Neural progenitor cell (in vitro differentiated cells): ENCODE measurements around the gene PLD5. TPM values are rescaled to one million over a fixed set of nuclear protein-coding genes. Genes with fewer than 3 reads are reported as not detected.

Experiments used
- DNase-seq: peaks from one replicate; pipeline ENCODE4 v3.0.0-alpha.2; 2016; ENCODE audit warnings: low spot score
- H2AFZ ChIP-seq: fragments of 200-600 bp; sonication (generic); replicated peaks from 2 replicates; pipeline ENCODE4 v1.6.1; 2016; ENCODE audit warnings: antibody characterized with exemption
- H3F3A ChIP-seq: fragments of 200-600 bp; sonication (generic); 2 replicates; pipeline ENCODE4 v1.6.1; 2016; ENCODE audit warnings: antibody characterized with exemption, low read depth
- H3K27ac ChIP-seq: fragments of 200-600 bp; sonication (generic); 2 replicates; pipeline ENCODE4 v1.5.1; 2016; ENCODE audit warnings: mild to moderate bottlenecking
- H3K27me3 ChIP-seq: fragments of 200-600 bp; sonication (generic); 2 replicates; pipeline ENCODE4 v1.6.1; 2016; ENCODE audit warnings: mild to moderate bottlenecking, moderate library complexity
- H3K36me3 ChIP-seq: fragments of 200-600 bp; sonication (generic); 2 replicates; pipeline ENCODE4 v1.5.1; 2016
- H3K4me1 ChIP-seq: fragments of 200-600 bp; sonication (generic); 2 replicates; pipeline ENCODE4 v1.6.1; 2016; ENCODE audit warnings: mixed run types
- H3K4me2 ChIP-seq: fragments of 200-600 bp; sonication (generic); 2 replicates; pipeline ENCODE4 v1.6.1; 2016
- H3K4me3 ChIP-seq: fragments of 200-600 bp; sonication (generic); 2 replicates; pipeline ENCODE4 v1.5.1; 2016
- H3K79me2 ChIP-seq: fragments of 200-600 bp; sonication (generic); 2 replicates; pipeline ENCODE4 v1.6.1; 2016; ENCODE audit warnings: low read depth
- H3K9ac ChIP-seq: fragments of 200-600 bp; sonication (generic); 2 replicates; pipeline ENCODE4 v1.6.1; 2016
- H3K9me3 ChIP-seq: fragments of 200-600 bp; sonication (generic); 2 replicates; pipeline ENCODE4 v1.5.1; 2016; ENCODE audit warnings: low read depth
- H4K20me1 ChIP-seq: fragments of 200-600 bp; sonication (generic); 2 replicates; pipeline ENCODE4 v1.6.1; 2016; ENCODE audit warnings: low read depth
- H3K27ac Mint-ChIP-seq: 3 replicates; pipeline ENCODE4 v1.8.0; 2021; ENCODE audit warnings: mixed read lengths
- H3K27me3 Mint-ChIP-seq: 2 replicates; pipeline ENCODE4 v1.8.0; 2022; ENCODE audit warnings: low read depth, mild to moderate bottlenecking, inconsistent platforms, moderate library complexity, mixed read lengths; ENCODE audit not compliant: insufficient read depth
- H3K36me3 Mint-ChIP-seq: 3 replicates; pipeline ENCODE4 v1.8.0; 2021; ENCODE audit warnings: mixed read lengths
- H3K4me1 Mint-ChIP-seq: 3 replicates; pipeline ENCODE4 v1.8.0; 2021; ENCODE audit warnings: mixed read lengths
- H3K4me3 Mint-ChIP-seq: 3 replicates; pipeline ENCODE4 v1.8.0; 2021; ENCODE audit warnings: mild to moderate bottlenecking, moderate library complexity, mixed read lengths
- H3K9me3 Mint-ChIP-seq: 3 replicates; pipeline ENCODE4 v1.8.0; 2020; ENCODE audit warnings: mixed read lengths
- CTCF ChIP-seq: fragments of 200-600 bp; sonication (generic); IDR thresholded peaks from 2 replicates; pipeline ENCODE4 v1.5.1; 2017; ENCODE audit warnings: antibody characterized with exemption, mild to moderate bottlenecking
- EZH2 ChIP-seq: fragments of 200-600 bp; sonication (generic); IDR thresholded peaks from 2 replicates; pipeline ENCODE4 v1.6.1; 2017; ENCODE audit warnings: antibody characterized with exemption, mild to moderate bottlenecking, moderate library complexity
- EZH2phosphoT487 ChIP-seq: fragments of 200-600 bp; sonication (generic); IDR thresholded peaks from 2 replicates; pipeline ENCODE4 v1.6.1; 2017; ENCODE audit warnings: antibody characterized with exemption
- total RNA-seq: library from RNA; depleted of rRNA; stranded (reverse); fragments of >200 nt; gene quantifications from 2 replicates; pipeline ENCODE4 v1.2.3, GENCODE V29; 2015; ENCODE audit warnings: low replicate concordance

PLD5 gene
- total RNA-seq, 1 donor from 2014 or later, result 1.8 TPM

DNA sequence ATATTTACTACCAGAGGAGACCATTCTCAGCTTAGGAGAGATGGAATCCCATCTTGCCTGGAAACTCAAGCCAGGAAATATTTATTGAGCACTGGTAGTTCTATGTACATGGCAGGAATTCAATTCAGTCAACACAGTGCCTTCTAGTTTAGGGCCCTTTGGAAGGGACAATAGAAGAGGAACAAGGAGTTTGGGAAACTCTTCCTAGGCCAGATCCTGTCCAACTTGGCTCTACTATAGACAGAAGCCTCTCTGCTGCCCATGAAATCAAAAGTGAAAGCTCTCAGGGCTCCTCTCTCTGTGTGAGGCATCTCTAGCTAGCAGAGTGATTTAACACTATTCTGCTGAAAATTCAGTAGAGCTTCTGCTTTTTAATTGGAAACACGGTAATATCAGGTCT is 281.0 kb downstream of the PLD5 start:
- no peak overlapping the region for H3K4me3 ChIP-seq
- no peaks in the 10 kb centered on the region for H3K27me3 ChIP-seq
- DNase-seq, result no peak
- no peaks in the 10 kb centered on the region for H3F3A ChIP-seq
- H3K9me3 ChIP-seq, result no peaks in the 10 kb centered on the region
- TF ChIP-seq EZH2phosphoT487 (no peak), CTCF (no peak), EZH2 (no peak)
- no peak overlapping the region for H3K4me3 Mint-ChIP-seq
- H3K27ac ChIP-seq, result no peak overlapping the region
- H3K4me2 ChIP-seq, result no peak overlapping the region
- H3K9ac ChIP-seq, result no peak overlapping the region
- H3K9me3 Mint-ChIP-seq, result no peaks in the 10 kb centered on the region
- H2AFZ ChIP-seq, result peak overlapping the region; percentile 57
- peaks cover 34% of the 10 kb centered on the region for H3K4me1 Mint-ChIP-seq
- no peaks in the 10 kb centered on the region for H4K20me1 ChIP-seq
- no peaks in the 10 kb centered on the region for H3K79me2 ChIP-seq
- no peaks in the 10 kb centered on the region for H3K36me3 ChIP-seq
- no peak overlapping the region for H3K27ac Mint-ChIP-seq
- H3K27me3 Mint-ChIP-seq, result peaks cover 2% of the 10 kb centered on the region
- peaks cover 23% of the 10 kb centered on the region for H3K4me1 ChIP-seq
- no peaks in the 10 kb centered on the region for H3K36me3 Mint-ChIP-seq

- H4K20me1 ChIP-seq, result no peaks in the 10 kb centered on the region
- no peaks in the 10 kb centered on the region for H3K9me3 Mint-ChIP-seq
- H2AFZ ChIP-seq, result peak overlapping the region; percentile 57
- TF ChIP-seq CTCF (no peak), EZH2phosphoT487 (no peak), EZH2 (no peak)
- H3K4me3 Mint-ChIP-seq, result no peak overlapping the region
- no peak overlapping the region for H3K4me3 ChIP-seq
- H3K27me3 Mint-ChIP-seq, result peaks cover 2% of the 10 kb centered on the region
- H3K27me3 ChIP-seq, result no peaks in the 10 kb centered on the region
- H3K36me3 Mint-ChIP-seq, result no peaks in the 10 kb centered on the region
- no peak overlapping the region for H3K4me2 ChIP-seq
- no peak overlapping the region for H3K9ac ChIP-seq
- H3K9me3 ChIP-seq, result no peaks in the 10 kb centered on the region
- no peak overlapping the region for H3K27ac Mint-ChIP-seq
- H3K27ac ChIP-seq, result no peak overlapping the region
- H3K79me2 ChIP-seq, result no peaks in the 10 kb centered on the region
- no peak for DNase-seq
- peaks cover 23% of the 10 kb centered on the region for H3K4me1 ChIP-seq
- peaks cover 34% of the 10 kb centered on the region for H3K4me1 Mint-ChIP-seq
- no peaks in the 10 kb centered on the region for H3F3A ChIP-seq
- H3K36me3 ChIP-seq, result no peaks in the 10 kb centered on the region
Observed at GRCh38 chr1:242242983-242243382, 281.5 kb downstream of the PLD5 start.

DNA sequence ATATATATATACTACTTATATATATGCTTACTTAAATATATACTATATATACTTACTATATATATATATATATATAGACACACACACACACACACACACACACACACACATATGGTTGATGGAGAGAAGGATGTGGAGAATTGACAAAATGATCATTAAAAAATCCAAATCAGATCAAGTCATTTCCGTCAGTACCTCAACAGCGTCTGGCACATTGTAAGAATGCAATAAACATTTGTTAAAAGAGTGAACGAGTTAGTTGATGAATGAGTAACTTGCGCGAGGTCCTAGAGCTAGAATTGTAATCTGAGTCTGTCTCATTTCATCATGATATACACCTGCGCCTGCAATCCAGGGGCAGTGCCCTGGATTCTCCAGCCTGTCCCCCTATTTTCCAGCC is 282.6 kb downstream of the PLD5 start:
- H3K27me3 ChIP-seq, result no peaks in the 10 kb centered on the region
- no peaks in the 10 kb centered on the region for H3K9me3 ChIP-seq
- no peak overlapping the region for H3K27ac ChIP-seq
- no peak overlapping the region for H3K4me3 Mint-ChIP-seq
- H3K36me3 ChIP-seq, result no peaks in the 10 kb centered on the region
- H3K27ac Mint-ChIP-seq, result no peak overlapping the region
- DNase-seq, result no peak
- peaks cover 23% of the 10 kb centered on the region for H3K4me1 ChIP-seq
- TF ChIP-seq EZH2phosphoT487 (no peak), EZH2 (no peak), CTCF (no peak)
- H2AFZ ChIP-seq, result no peak overlapping the region
- no peak overlapping the region for H3K9ac ChIP-seq
- no peaks in the 10 kb centered on the region for H3K27me3 Mint-ChIP-seq
- no peak overlapping the region for H3K4me2 ChIP-seq
- H3F3A ChIP-seq, result no peaks in the 10 kb centered on the region
- H3K79me2 ChIP-seq, result no peaks in the 10 kb centered on the region
- no peaks in the 10 kb centered on the region for H4K20me1 ChIP-seq
- H3K9me3 Mint-ChIP-seq, result peaks cover 2% of the 10 kb centered on the region
- no peaks in the 10 kb centered on the region for H3K36me3 Mint-ChIP-seq
- peaks cover 34% of the 10 kb centered on the region for H3K4me1 Mint-ChIP-seq
- H3K4me3 ChIP-seq, result no peak overlapping the region

GRCh38 chr1:242240691-242241090 is 283.8 kb downstream of the PLD5 start:
- H3K36me3 ChIP-seq, result no peaks in the 10 kb centered on the region

More at GRCh38 chr1:242240691-242241090, 283.8 kb downstream of the PLD5 start:
- H3K27me3 Mint-ChIP-seq, result no peaks in the 10 kb centered on the region
- no peak overlapping the region for H3K4me3 Mint-ChIP-seq
- no peak overlapping the region for H3K27ac Mint-ChIP-seq
- no peak overlapping the region for H2AFZ ChIP-seq
- no peaks in the 10 kb centered on the region for H3K27me3 ChIP-seq
- H3K4me1 Mint-ChIP-seq, result peaks cover 27% of the 10 kb centered on the region
- no peaks in the 10 kb centered on the region for H3K36me3 Mint-ChIP-seq
- no peak overlapping the region for H3K9ac ChIP-seq
- peaks cover 23% of the 10 kb centered on the region for H3K4me1 ChIP-seq
- H3F3A ChIP-seq, result no peaks in the 10 kb centered on the region
- H3K9me3 ChIP-seq, result no peaks in the 10 kb centered on the region
- DNase-seq, result no peak
- H3K79me2 ChIP-seq, result no peaks in the 10 kb centered on the region
- no peak for TF ChIP-seq EZH2phosphoT487
- TF ChIP-seq EZH2, result no peak
- H3K27ac ChIP-seq, result no peak overlapping the region
- peaks cover 2% of the 10 kb centered on the region for H3K9me3 Mint-ChIP-seq
- no peaks in the 10 kb centered on the region for H4K20me1 ChIP-seq
- H3K4me2 ChIP-seq, result no peak overlapping the region
- H3K4me3 ChIP-seq, result no peak overlapping the region
